ENCODE measurements around the gene NEB. TPM values are rescaled to one million over a fixed set of nuclear protein-coding genes. Genes with fewer than 3 reads are reported as not detected.

The NEB gene
- total RNA-seq, 1 donor from 2014 or later = 0.53 TPM

DNA sequence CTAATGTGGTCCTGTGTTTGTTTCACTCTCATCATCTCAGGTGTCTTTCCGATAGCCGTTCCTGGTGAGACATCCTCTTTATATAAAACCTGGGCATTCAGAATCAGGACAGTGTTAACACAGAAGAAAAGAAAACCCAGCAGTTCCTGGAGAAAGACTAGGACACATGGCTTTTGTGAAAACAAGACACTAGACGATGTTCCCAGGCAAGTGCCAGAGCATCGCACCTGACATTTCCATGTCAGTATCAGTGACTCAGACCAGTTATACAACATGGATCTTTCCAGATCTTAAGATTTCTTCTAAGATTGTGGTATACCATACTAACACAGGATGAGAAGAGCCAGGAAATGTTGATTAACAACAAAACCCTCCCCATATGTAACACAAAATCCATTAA lies 228.1 kb downstream of the NEB start:
- no peaks in the 10 kb centered on the region for H3K36me3 ChIP-seq
- H3K27me3 ChIP-seq = no peaks in the 10 kb centered on the region
- H3K27ac ChIP-seq = no peak overlapping the region
- DNase-seq (ENCODE audit: low spot score in 2 of 2) = no peak
- H3K4me3 ChIP-seq = no peak overlapping the region
- TF ChIP-seq CTCF (IDR thresholded peaks at IDR 0.05) = no peak
- no peaks in the 10 kb centered on the region for H3K9me3 ChIP-seq
- intact Hi-C loops (cut with DNase I) = no loop called here
- H3K4me1 ChIP-seq = no peaks in the 10 kb centered on the region

DNA sequence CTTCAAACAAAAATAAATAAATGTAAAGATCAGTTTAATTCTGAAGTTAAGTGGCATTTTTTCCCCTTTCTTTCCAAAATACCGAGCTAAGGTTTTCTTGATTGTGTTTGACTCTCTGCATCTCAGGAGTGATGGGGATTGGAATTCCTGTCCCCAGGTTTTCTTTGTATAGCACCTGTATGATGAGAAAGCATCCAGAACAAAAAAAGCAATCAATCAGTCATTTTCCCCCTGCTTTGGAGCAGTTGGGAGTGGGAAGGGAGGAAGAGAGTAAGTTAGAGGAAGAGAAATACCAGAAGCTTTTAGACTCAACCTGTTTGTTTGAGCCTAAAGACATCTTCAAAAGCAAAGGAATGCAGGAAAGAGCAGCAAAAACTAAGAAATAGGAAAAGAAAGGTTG lies 236.1 kb downstream of the NEB start:
- DNase-seq (ENCODE audit: low spot score in 2 of 2) = no peak
- no peak for TF ChIP-seq CTCF (IDR thresholded peaks at IDR 0.05)
- Histone ChIP-seq H3K4me3 (no peak overlapping the region), H3K27ac (no peak overlapping the region), H3K4me1 (no peaks in the 10 kb centered on the region), H3K27me3 (no peaks in the 10 kb centered on the region), H3K36me3 (no peaks in the 10 kb centered on the region), H3K9me3 (no peaks in the 10 kb centered on the region)
- intact Hi-C loops (cut with DNase I) = no loop called here

GRCh38 chr2:151491496-151491895 lies 242.8 kb downstream of the NEB start:
- H3K4me1 ChIP-seq = no peaks in the 10 kb centered on the region
- H3K27ac ChIP-seq = no peak overlapping the region
- no peak for DNase-seq (ENCODE audit: low spot score in 2 of 2)
- no peaks in the 10 kb centered on the region for H3K9me3 ChIP-seq
- H3K4me3 ChIP-seq = no peak overlapping the region
- intact Hi-C loops (cut with DNase I) = no loop called here
- H3K27me3 ChIP-seq = no peaks in the 10 kb centered on the region
- H3K36me3 ChIP-seq = no peaks in the 10 kb centered on the region
- no peak for TF ChIP-seq CTCF (IDR thresholded peaks at IDR 0.05)

DNA sequence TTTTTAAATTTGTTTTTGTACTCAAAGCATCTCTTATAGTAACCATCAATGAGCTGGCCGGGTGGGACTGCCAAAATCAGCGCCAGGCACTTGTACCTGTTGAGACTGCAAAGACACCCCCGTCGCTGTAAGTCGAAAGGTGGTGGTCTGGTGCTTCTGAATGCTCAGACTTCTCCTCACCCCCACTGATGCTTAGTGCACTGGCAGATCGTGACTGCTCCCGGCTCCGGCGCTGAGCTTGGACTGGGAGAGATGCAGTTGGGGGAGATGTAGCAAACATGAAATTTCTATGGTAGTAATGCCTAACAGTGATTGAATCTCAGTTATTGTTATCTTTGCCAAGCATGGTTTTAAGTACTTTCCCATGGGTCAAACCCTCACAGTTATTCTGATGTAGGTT lies 244.0 kb downstream of the NEB start:
- intact Hi-C loops (cut with DNase I) = no loop called here
- Histone ChIP-seq H3K27me3 (no peaks in the 10 kb centered on the region), H3K4me1 (no peaks in the 10 kb centered on the region), H3K4me3 (no peak overlapping the region), H3K27ac (no peak overlapping the region), H3K9me3 (no peaks in the 10 kb centered on the region), H3K36me3 (no peaks in the 10 kb centered on the region)
- DNase-seq (ENCODE audit: low spot score in 2 of 2) = no peak
- TF ChIP-seq CTCF (IDR thresholded peaks at IDR 0.05) = no peak

DNA sequence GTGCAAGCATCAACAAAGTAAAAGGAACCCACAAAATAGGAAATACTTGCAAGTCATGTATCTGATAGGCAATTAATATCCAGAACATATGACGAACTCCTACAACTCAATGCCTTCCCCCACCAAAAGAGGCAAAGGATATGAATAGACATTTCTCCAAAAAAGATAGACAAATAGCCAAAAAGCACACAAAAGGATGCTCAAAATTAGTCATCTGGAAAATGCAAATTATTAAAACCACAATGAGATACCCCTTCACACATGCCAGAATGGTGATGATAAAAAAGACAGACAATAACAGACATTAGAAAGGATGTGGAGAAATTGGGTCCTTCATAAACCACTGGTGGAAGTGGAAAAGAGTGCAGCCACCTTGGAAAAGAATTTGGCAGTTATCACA lies 248.2 kb downstream of the NEB start:
- DNase-seq (ENCODE audit: low spot score in 2 of 2) = no peak
- Histone ChIP-seq H3K27me3 (no peaks in the 10 kb centered on the region), H3K27ac (no peak overlapping the region), H3K36me3 (peaks cover 14 to 21% of the 10 kb centered on the region in 2 donors), H3K4me1 (no peaks in the 10 kb centered on the region), H3K9me3 (no peaks in the 10 kb centered on the region), H3K4me3 (no peak overlapping the region)
- intact Hi-C loops (cut with DNase I) = no loop called here
- TF ChIP-seq CTCF (IDR thresholded peaks at IDR 0.05) = no peak

DNA sequence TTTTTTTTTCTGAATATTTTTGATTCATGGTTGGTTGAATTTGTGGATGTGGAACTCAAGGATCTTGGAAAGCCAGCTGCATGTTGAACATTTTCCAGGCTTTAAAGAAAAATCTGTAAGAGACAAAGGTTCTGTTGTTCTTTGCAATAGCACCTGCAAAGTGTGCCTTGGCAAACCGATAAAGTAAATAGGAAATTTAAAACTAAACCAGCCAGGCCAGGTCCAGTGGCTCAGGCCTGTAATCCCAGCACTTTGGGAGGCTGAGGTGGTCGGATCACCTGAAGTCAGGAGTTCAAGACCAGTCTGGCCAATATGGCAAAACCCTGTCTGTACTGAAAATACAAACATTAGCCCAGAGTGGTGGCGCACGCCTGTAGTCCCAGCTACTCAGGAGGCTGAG lies 250.2 kb downstream of the NEB start:
- intact Hi-C loops (cut with DNase I) = no loop called here
- no peak for DNase-seq (ENCODE audit: low spot score in 2 of 2)
- peaks cover 18 to 21% of the 10 kb centered on the region in 2 donors for H3K36me3 ChIP-seq

More for the DNA sequence above, 250.2 kb downstream of the NEB start:
- Histone ChIP-seq H3K4me1 (no peaks in the 10 kb centered on the region), H3K4me3 (no peak overlapping the region), H3K9me3 (no peaks in the 10 kb centered on the region), H3K27me3 (no peaks in the 10 kb centered on the region), H3K27ac (no peak overlapping the region)
- TF ChIP-seq CTCF (IDR thresholded peaks at IDR 0.05) = no peak

Measured in ascending aorta (tissue), 2 donors.